IgD-negative memory B cell (primary cell): ENCODE results near the gene BSN. TPM values are rescaled to one million over a fixed set of nuclear protein-coding genes. Genes with fewer than 3 reads are reported as not detected.

ENCODE experiments used
- H3K27ac Mint-ChIP-seq, 3 donors: one replicate each; pipeline ENCODE4 v1.8.0; 2020 to 2022; ENCODE audit warnings: mild to moderate bottlenecking in 3 of 3, mixed read lengths in 3 of 3, moderate library complexity in 1 of 3
- H3K27me3 Mint-ChIP-seq: one replicate; pipeline ENCODE4 v1.8.0; 2021; ENCODE audit warnings: mixed read lengths
- H3K36me3 Mint-ChIP-seq: one replicate; pipeline ENCODE4 v1.8.0; 2020; ENCODE audit warnings: mild to moderate bottlenecking, mixed read lengths
- H3K4me1 Mint-ChIP-seq, 3 donors: one replicate each; pipeline ENCODE4 v1.8.0; 2020 to 2022; ENCODE audit warnings: mixed read lengths in 3 of 3, mild to moderate bottlenecking in 1 of 3
- H3K4me3 Mint-ChIP-seq, 4 donors: one replicate each; pipeline ENCODE4 v1.8.0; 2020 to 2022; ENCODE audit warnings: mild to moderate bottlenecking in 4 of 4, mixed read lengths in 4 of 4, moderate library complexity in 3 of 4
- H3K9me3 Mint-ChIP-seq, 3 donors: one replicate each; pipeline ENCODE4 v1.8.0; 2020 to 2021; ENCODE audit warnings: mixed read lengths in 3 of 3, mild to moderate bottlenecking in 1 of 3
- polyA plus RNA-seq: library from polyadenylated mRNA; unstranded; fragments of 300-500 nt; fragmentation: Illumina TruSeq; gene quantifications from one replicate; pipeline ENCODE4 v1.2.3, GENCODE V29; 2021

The BSN gene
- polyA plus RNA-seq, 1 donor from 2014 or later: 0.05 TPM

DNA sequence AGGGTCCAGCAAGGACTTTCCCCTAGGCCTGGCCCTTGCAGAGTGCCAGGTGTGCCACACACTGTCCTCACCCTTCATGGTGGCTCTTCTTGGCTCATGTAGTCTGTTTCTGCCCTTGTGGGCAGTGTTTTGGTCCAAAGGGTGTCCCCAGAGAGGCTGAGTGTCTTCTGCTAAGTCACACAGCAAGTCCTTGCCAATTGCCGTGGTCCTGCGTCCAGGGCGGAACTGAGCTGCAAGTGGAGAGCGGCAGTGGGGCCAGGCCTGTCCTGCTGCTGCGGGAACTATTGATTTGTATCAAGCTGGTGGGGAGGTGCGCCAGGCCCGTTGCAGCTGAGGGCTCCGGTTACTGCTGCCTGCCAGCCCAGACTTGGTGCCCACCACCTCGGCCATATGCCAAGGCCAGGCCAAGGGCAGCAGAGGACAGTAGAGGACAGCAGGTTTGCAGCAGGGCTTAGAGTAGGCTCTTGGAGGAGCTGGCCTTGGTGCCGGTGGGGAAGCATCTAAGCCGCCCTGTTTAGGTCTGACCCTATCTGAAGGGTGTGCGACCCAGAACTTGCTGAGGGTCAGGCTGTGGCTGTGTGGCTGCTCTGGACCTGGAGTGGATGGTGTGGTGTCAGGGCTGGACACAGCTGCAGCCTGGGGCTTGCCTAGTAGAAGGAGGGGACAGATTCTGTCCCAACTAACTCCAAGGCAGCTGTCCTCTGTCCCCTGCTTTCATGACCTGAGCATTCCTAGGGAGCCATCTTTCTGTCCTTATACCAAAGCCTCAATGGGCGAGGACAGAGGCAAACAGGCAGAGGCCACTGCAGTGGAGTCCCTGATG lies 160.7 kb downstream of the BSN start:
- Mint-ChIP-seq H3K36me3 (peaks cover 2% of the 10 kb centered on the region), H3K9me3 (no peaks in the 10 kb centered on the region), H3K4me3 (peak overlapping the region in 2 of 4 donors; percentile 17 to 28), H3K4me1 (peaks cover 8 to 12% (median 9%) of the 10 kb centered on the region in 3 donors), H3K27me3 (no peaks in the 10 kb centered on the region), H3K27ac (peak overlapping the region in 1 of 3 donors; percentile 62)

DNA sequence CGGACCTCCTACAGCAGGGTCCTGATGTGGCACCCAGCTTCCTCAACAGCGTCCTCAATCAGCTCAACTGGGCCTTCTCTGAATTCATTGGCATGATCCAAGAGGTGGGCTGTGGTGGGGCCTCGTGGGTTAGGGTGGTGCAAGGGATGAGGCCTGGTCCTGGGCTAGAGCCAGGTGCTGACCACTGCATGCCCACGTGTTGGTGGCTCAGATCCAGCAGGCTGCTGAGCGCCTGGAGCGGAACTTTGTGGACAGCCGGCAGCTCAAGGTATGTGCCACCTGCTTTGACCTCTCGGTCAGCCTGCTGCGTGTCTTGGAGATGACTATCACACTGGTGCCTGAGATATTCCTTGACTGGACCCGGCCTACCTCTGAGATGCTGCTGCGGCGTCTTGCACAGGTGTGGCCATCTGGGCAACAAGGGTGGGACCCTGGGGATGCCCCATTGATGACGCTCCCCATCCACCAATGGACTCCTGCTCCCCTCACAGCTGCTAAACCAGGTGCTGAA lies 161.4 kb downstream of the BSN start:
- Mint-ChIP-seq H3K4me3 (peak overlapping the region in 1 of 4 donors; percentile 53), H3K27ac (peak overlapping the region in 1 of 3 donors; percentile 62), H3K9me3 (no peaks in the 10 kb centered on the region)

DNA sequence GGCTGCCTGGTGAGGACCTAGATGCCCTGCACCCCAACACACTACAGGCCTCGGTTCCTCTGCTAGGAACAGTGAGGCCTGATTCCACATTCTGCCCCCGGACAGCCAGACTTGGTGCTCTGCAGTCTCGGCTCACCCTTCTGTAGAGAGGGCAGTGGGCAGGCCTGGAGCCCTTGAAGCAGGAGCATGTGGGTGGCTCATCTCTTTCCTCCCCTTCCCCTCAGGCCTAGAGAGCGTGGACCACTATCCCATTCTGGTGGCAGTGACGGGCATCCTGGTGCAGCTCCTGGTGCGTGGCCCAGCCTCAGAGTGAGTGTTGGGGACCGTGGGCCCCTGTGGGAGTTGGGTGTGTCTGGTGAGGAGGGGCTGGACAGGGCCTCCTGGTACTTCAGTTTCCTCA lies 161.9 kb downstream of the BSN start:
- H3K27me3 Mint-ChIP-seq: no peaks in the 10 kb centered on the region
- H3K9me3 Mint-ChIP-seq: no peaks in the 10 kb centered on the region
- H3K4me1 Mint-ChIP-seq: peaks cover 8 to 12% (median 9%) of the 10 kb centered on the region in 3 donors
- H3K27ac Mint-ChIP-seq: peak overlapping the region in 1 of 3 donors; percentile 62
- peak overlapping the region in 1 of 4 donors; percentile 53 for H3K4me3 Mint-ChIP-seq
- H3K36me3 Mint-ChIP-seq: peaks cover 1% of the 10 kb centered on the region

More for the DNA sequence above, 161.4 kb downstream of the BSN start:
- H3K27me3 Mint-ChIP-seq: no peaks in the 10 kb centered on the region
- peaks cover 8 to 12% (median 9%) of the 10 kb centered on the region in 3 donors for H3K4me1 Mint-ChIP-seq
- peaks cover 1% of the 10 kb centered on the region for H3K36me3 Mint-ChIP-seq

DNA sequence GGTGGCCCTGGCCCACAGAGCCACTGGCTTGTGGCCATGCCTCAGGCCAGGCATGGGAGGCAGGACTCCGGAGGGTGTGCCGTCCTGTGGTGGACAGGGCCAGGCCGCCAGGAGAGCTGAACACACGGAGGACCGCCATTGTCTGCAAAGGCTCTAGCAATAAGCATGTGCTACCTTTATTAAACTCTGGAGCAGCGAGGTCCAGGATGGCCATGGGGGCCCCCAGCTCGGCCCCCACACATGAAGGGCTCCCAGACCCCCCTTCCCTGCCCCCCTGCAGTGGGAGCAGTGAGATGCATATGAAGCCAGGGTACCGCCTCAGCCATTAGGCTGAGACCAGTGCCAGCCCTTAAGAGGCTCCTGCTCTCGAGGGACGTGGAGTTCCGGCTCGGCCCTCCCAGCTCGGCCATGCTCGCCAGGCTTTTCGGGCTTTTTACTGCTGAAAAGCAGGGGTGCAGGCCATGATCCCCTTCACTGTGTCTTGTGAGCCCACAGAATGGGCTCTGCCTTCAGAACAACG lies 162.5 kb downstream of the BSN start:
- Mint-ChIP-seq H3K4me1 (peaks cover 8 to 12% (median 8%) of the 10 kb centered on the region in 3 donors), H3K27me3 (no peaks in the 10 kb centered on the region), H3K27ac (peak overlapping the region in 1 of 3 donors; percentile 62), H3K9me3 (no peaks in the 10 kb centered on the region), H3K36me3 (peaks cover under 1% of the 10 kb centered on the region), H3K4me3 (peak overlapping the region in 1 of 4 donors; percentile 53)

DNA sequence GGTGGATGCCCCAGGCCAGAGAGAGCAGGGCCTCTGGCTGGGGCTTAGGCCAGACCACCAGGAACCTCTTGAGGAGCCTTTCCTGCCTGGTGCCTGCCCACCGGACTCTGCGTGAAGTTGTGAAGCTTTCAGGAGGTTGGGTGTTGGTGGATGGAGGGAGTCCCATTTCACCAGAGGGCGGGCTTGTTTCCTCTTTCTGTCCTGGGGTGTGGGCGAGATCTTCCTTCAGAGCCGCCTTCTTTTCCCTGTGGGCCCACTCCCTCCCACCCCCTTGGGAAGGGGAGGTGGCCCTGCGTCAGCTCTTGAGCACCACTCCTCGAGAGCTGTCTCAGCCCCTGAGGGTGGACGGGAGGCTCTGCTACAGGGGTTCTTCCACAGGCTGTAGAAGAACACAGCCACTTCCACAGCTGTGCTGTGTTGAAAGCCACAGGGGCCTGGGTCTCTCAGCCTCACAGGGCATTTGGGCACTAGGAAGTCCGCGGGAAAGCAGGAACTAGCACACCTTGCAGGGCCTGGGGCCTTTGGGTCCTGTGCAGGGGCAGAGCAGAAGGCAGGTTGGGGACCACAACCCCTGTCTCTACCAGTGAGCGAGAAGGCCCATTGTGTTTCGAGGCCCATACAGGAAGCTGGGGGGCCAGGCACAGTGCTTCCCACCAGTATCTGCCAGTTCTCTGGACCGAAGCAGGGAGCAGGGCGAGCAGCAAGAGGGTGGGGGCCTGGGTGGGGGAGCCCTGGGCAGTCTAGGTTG lies 163.1 kb downstream of the BSN start:
- no peak overlapping the region for H3K27ac Mint-ChIP-seq
- no peaks in the 10 kb centered on the region for H3K9me3 Mint-ChIP-seq
- peaks cover 7 to 12% (median 8%) of the 10 kb centered on the region in 3 donors for H3K4me1 Mint-ChIP-seq
- peak overlapping the region in 3 of 4 donors; percentile 60 to 83 (median 78) for H3K4me3 Mint-ChIP-seq
- no peaks in the 10 kb centered on the region for H3K36me3 Mint-ChIP-seq
- no peaks in the 10 kb centered on the region for H3K27me3 Mint-ChIP-seq

DNA sequence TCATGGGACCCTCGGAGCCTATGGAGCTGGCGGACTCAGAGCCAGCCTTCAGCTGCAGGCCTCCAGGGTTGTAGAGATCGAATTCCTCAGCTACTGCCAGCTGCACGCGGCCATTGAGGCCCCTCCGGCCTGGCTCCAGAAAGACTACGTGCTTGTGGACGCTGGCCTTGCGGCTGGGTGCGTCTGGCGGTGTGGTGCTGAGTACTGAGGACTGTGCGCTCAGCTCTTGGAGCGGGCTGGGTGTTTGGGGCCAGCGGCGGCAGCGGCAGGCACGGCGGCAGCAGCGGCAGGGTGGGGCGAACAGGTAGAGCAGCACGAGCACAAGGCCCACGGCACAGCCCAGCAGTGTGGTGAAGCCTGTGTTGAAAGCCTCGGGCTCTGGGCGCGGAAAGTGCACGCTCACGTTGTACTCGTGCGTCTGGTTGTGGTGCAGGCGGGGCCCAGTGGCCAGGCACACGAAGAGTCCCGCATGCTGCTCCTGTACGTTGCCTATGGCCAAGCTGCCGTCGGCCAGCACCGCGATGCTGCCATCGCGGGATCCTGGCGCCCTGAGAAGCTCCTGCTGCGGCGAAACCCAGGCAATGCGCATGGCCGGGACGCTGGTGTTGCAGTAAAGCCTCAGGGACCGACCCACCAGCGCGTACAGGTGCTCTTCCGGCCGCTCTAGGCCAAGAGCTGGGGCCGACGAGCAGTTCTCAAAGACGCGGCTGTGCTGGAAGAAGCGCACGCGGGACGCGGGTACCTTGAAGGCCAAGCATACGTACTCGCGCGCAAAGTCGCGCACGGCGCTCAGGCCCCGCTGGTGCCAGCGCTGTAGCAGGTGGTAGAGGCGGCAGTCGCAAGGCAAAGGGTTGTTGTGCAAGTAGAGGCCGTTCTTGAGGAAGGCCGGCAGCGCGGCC lies 163.9 kb downstream of the BSN start:
- Mint-ChIP-seq H3K27me3 (no peaks in the 10 kb centered on the region), H3K36me3 (no peaks in the 10 kb centered on the region), H3K9me3 (no peaks in the 10 kb centered on the region), H3K4me3 (peak overlapping the region; percentile 90 to 97 (median 95)), H3K4me1 (peaks cover 11 to 13% (median 12%) of the 10 kb centered on the region in 3 donors), H3K27ac (peak overlapping the region in 2 of 3 donors; percentile 94 to 97)

DNA sequence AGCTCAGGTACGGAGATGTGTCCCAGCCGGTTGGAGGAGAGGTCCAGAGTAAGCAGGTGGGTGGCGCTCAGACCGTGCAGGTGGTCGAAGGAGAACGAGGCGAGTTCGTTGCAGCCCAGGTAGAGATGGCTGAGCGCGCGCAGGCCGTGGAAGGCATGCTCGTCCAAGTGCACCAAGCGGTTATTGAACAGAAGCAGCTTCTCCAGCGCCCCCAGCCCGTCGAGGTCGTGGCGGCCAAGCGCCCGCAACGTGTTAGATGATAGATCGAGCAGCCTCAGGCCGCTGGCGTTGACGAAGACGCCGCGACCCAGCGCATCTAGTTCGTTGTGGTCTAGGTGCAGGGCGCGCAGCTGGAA lies 164.6 kb downstream of the BSN start:
- no peaks in the 10 kb centered on the region for H3K9me3 Mint-ChIP-seq
- peak overlapping the region; percentile 90 to 97 (median 95) for H3K4me3 Mint-ChIP-seq
- peaks cover 12 to 15% (median 13%) of the 10 kb centered on the region in 3 donors for H3K4me1 Mint-ChIP-seq
- H3K27ac Mint-ChIP-seq: peak overlapping the region; percentile 71 to 97 (median 94)
- H3K27me3 Mint-ChIP-seq: no peaks in the 10 kb centered on the region
- no peaks in the 10 kb centered on the region for H3K36me3 Mint-ChIP-seq

DNA sequence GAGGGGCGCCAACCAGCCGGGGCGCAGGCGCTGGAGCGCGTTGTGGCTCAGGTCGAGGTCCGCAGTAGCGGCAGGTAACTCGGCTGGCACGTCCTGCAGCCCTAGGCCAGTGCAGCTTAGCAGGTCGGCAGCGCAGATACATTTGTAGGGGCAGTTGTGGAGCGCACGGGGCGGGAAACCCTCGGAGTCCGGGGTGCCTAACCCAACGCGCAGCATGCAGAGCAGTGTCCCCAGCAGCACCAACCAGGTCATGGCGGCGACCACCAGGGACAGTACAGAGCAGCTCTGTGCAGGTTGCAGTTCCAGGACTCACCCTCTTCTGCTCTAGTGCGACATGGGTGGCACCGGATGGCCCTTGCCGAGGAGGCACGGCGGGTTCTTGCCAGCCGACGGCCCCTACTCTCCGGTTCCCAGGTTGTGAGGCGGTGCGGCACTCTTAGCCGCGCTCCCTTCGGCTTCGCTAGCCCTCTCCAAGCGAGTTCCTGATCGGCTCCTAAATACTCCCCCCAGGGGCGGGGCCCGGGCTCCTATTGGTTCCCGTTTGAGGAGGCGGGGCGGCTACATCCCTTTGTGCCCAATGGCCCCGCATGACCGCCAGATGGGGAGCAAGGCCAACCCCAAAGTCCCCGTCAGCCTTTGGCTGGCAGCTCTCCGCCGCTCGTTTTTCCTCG lies 165.1 kb downstream of the BSN start, which contains the start of gene AMIGO3:
Gene AMIGO3 (minus strand): TSS at position 471 of the 671 bp plus-strand sequence. CDS start 219 bp downstream, at position 252.
- H3K27me3 Mint-ChIP-seq: no peaks in the 10 kb centered on the region

More for the DNA sequence above, 165.1 kb downstream of the BSN start, which contains the start of gene AMIGO3:
- H3K4me3 Mint-ChIP-seq: peak within 1 kb of the TSS; percentile 90 to 97 (median 95)
- peak within 1 kb of the TSS; percentile 71 to 97 (median 94) for H3K27ac Mint-ChIP-seq
- peaks cover 12 to 20% (median 15%) of the 10 kb centered on the region in 3 donors for H3K4me1 Mint-ChIP-seq
- no peaks in the 10 kb centered on the region for H3K9me3 Mint-ChIP-seq
- H3K36me3 Mint-ChIP-seq: no peaks in the 10 kb centered on the region

Other genes starting within 250 kb of the BSN start
- gene USP4, start 214.4 kb upstream of the BSN start, polyA plus RNA-seq: 55.0 TPM
- gene GPX1, start 196.1 kb upstream of the BSN start, polyA plus RNA-seq: 340 TPM
- 709 TPM for gene RHOA, start 142.5 kb upstream of the BSN start, polyA plus RNA-seq
- 34.2 TPM for gene TCTA, start 142.1 kb upstream of the BSN start, polyA plus RNA-seq
- gene AMT, start 132.0 kb upstream of the BSN start, polyA plus RNA-seq: 1.3 TPM
- 10.1 TPM for gene NICN1, start 125.2 kb upstream of the BSN start, polyA plus RNA-seq
- gene DAG1, start 84.2 kb upstream of the BSN start, polyA plus RNA-seq: 8.9 TPM
- gene APEH, start 119.9 kb downstream of the BSN start, polyA plus RNA-seq: 84.5 TPM
- gene MST1, start 135.0 kb downstream of the BSN start, polyA plus RNA-seq: 1.3 TPM
- gene RNF123, start 135.1 kb downstream of the BSN start, polyA plus RNA-seq: 19.7 TPM
- gene AMIGO3, start 165.2 kb downstream of the BSN start, polyA plus RNA-seq: 1.5 TPM
- gene GMPPB, start 169.5 kb downstream of the BSN start, polyA plus RNA-seq: 27.5 TPM
- 28.7 TPM for gene IP6K1, start 232.1 kb downstream of the BSN start, polyA plus RNA-seq
- gene CDHR4, start 245.4 kb downstream of the BSN start, polyA plus RNA-seq: not detected
- gene INKA1, start 248.8 kb downstream of the BSN start, polyA plus RNA-seq: 35.5 TPM